ENCODE measurements around the gene FBN1.

FBN1 gene

GRCh38 chr15:48682942-48683651 is 37.6 kb upstream of the FBN1 start:
- TF ChIP-seq EZH2phosphoT487 (IDR thresholded peaks at IDR 0.05; ENCODE audit: low read depth) (no peak), CTCF (IDR thresholded peaks at IDR 0.05; ENCODE audit: low read depth, low read length) (no peak)
- Histone ChIP-seq H3K4me2 (ENCODE audit: low read length) (no peak overlapping the region), H4K20me1 (ENCODE audit: insufficient read depth, low read length) (no peaks in the 10 kb centered on the region), H3K27me3 (ENCODE audit: low read depth, low read length) (no peaks in the 10 kb centered on the region), H3K79me2 (ENCODE audit: low read length) (no peaks in the 10 kb centered on the region), H3K9ac (ENCODE audit: low read length) (no peak overlapping the region), H3K9me3 (ENCODE audit: insufficient read depth, low read length) (no peaks in the 10 kb centered on the region), H3K36me3 (replicated peaks; ENCODE audit: low read depth, low read length) (no peaks in the 10 kb centered on the region), H3K4me1 (ENCODE audit: low read length) (no peaks in the 10 kb centered on the region), H2AFZ (ENCODE audit: low read depth, low read length) (no peak overlapping the region), H3K4me3 (ENCODE audit: low read length) (no peak overlapping the region), H3K27ac (ENCODE audit: low read length) (no peak overlapping the region)

- no peak overlapping the region for H3K4me3 ChIP-seq (ENCODE audit: low read length)
- H3K9me3 ChIP-seq (ENCODE audit: insufficient read depth, low read length): no peaks in the 10 kb centered on the region
- H3K36me3 ChIP-seq (replicated peaks; ENCODE audit: low read depth, low read length): no peaks in the 10 kb centered on the region
- H3K4me2 ChIP-seq (ENCODE audit: low read length): no peak overlapping the region
- no peak overlapping the region for H3K27ac ChIP-seq (ENCODE audit: low read length)
- no peak overlapping the region for H3K9ac ChIP-seq (ENCODE audit: low read length)
- no peaks in the 10 kb centered on the region for H3K79me2 ChIP-seq (ENCODE audit: low read length)
- H4K20me1 ChIP-seq (ENCODE audit: insufficient read depth, low read length): no peaks in the 10 kb centered on the region
- TF ChIP-seq CTCF (IDR thresholded peaks at IDR 0.05; ENCODE audit: low read depth, low read length) (no peak), EZH2phosphoT487 (IDR thresholded peaks at IDR 0.05; ENCODE audit: low read depth) (no peak)
- H3K27me3 ChIP-seq (ENCODE audit: low read depth, low read length): no peaks in the 10 kb centered on the region
- no peak overlapping the region for H2AFZ ChIP-seq (ENCODE audit: low read depth, low read length)
- no peaks in the 10 kb centered on the region for H3K4me1 ChIP-seq (ENCODE audit: low read length)
These were observed 35.8 kb upstream of the FBN1 start for GRCh38 chr15:48681353-48681752.

- Histone ChIP-seq H3K27ac (ENCODE audit: low read length) (no peak overlapping the region), H3K27me3 (ENCODE audit: low read depth, low read length) (no peaks in the 10 kb centered on the region), H4K20me1 (ENCODE audit: insufficient read depth, low read length) (no peaks in the 10 kb centered on the region), H3K4me1 (ENCODE audit: low read length) (no peaks in the 10 kb centered on the region), H3K36me3 (replicated peaks; ENCODE audit: low read depth, low read length) (no peaks in the 10 kb centered on the region), H3K4me2 (ENCODE audit: low read length) (no peak overlapping the region), H3K79me2 (ENCODE audit: low read length) (no peaks in the 10 kb centered on the region), H3K9ac (ENCODE audit: low read length) (no peak overlapping the region), H3K4me3 (ENCODE audit: low read length) (no peak overlapping the region), H2AFZ (ENCODE audit: low read depth, low read length) (no peak overlapping the region), H3K9me3 (ENCODE audit: insufficient read depth, low read length) (no peaks in the 10 kb centered on the region)
- TF ChIP-seq CTCF (IDR thresholded peaks at IDR 0.05; ENCODE audit: low read depth, low read length) (no peak), EZH2phosphoT487 (IDR thresholded peaks at IDR 0.05; ENCODE audit: low read depth) (no peak)
These were observed 35.3 kb upstream of the FBN1 start for GRCh38 chr15:48680841-48681240.

DNA sequence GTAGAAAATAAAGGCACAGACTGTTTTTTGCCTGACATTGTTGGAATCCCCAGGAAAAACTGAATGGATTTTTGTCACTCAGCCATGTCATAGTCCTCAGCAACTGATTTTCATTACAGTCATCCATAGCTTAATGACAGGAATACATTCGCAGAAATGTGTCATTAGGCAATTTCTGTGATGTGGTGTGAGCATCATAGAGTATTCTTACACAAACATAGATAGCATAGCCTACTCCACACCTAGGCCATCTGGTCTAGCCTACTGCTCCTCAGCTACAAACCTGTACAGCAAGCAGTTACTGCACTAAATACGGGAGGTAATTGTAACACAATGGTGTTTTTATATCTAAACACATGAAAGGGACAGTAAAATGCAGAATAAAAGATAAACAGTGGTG is 34.4 kb upstream of the FBN1 start:
- Histone ChIP-seq H3K9me3 (ENCODE audit: insufficient read depth, low read length) (no peaks in the 10 kb centered on the region), H3K9ac (ENCODE audit: low read length) (no peak overlapping the region), H3K4me1 (ENCODE audit: low read length) (no peaks in the 10 kb centered on the region), H3K27ac (ENCODE audit: low read length) (no peak overlapping the region), H3K4me3 (ENCODE audit: low read length) (no peak overlapping the region), H3K4me2 (ENCODE audit: low read length) (no peak overlapping the region), H3K36me3 (replicated peaks; ENCODE audit: low read depth, low read length) (no peaks in the 10 kb centered on the region), H2AFZ (ENCODE audit: low read depth, low read length) (no peak overlapping the region), H3K27me3 (ENCODE audit: low read depth, low read length) (no peaks in the 10 kb centered on the region), H3K79me2 (ENCODE audit: low read length) (no peaks in the 10 kb centered on the region), H4K20me1 (ENCODE audit: insufficient read depth, low read length) (no peaks in the 10 kb centered on the region)
- no peak for TF ChIP-seq CTCF (IDR thresholded peaks at IDR 0.05; ENCODE audit: low read depth, low read length)
- no peak for TF ChIP-seq EZH2phosphoT487 (IDR thresholded peaks at IDR 0.05; ENCODE audit: low read depth)
